Measurements from ENCODE around the gene APLN. TPM values are rescaled to one million over a fixed set of nuclear protein-coding genes. Genes with fewer than 3 reads are reported as not detected.

APLN gene, protein sequence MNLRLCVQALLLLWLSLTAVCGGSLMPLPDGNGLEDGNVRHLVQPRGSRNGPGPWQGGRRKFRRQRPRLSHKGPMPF
- 2.2 TPM for total RNA-seq

DNA sequence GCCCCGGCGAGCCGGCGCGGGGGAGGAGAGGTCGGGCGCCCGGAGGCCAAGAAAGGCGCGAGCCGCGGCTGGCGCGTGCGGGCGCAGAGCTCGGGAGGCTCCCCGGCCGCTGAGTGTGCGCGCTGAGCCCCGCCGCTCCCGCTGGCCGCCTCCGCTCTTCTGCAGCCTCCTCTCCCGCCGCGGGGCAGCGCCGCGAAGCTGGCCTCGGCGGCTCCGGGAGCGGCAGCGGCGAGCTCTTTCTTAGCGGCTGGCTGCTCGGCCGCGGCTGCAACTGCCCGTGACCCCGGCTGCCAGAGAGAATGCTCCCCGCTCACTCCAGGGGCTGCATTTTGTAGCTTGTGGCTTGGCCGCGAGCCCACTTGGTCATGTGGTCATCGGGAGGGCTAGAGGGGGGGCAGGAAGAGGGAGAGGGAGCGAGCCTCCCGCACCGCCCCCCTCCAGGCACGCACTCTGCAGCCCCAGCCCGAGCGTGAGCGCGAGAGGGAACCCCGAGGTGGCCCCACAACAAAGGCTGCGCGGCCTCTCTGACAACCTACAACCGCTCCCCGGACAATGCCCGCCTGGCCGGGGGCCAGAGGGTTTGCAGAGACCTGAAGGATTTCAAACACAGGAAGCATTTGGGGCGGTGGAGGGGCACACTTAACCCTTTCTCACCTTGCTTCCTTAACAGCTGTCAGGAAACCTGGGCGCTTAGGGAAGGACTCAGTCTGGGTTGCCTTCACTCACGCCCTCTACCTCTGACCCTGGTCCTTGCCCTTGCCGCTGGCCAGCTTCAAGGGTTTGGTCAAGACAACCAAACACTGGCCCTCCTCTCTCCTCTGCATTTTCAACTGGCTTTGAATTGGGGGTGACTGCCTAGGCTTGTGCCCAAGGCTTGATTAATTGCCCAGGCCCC, at the start of gene APLN:
TSS of gene APLN (minus strand) at position 305 of the 895 bp plus-strand sequence. CDS start 326 bp downstream, outside the sequence.
- Histone ChIP-seq H3K36me3 (no peaks in the 10 kb centered on the region), H3K9me3 (no peaks in the 10 kb centered on the region), H3K27ac (peak within 1 kb of the TSS; percentile 2 to 9), H3K4me3 (peak within 1 kb of the TSS; percentile 55 to 61), H3K4me1 (no peaks in the 10 kb centered on the region), H3K27me3 (no peaks in the 10 kb centered on the region)
- TF ChIP-seq, protein P1, sequence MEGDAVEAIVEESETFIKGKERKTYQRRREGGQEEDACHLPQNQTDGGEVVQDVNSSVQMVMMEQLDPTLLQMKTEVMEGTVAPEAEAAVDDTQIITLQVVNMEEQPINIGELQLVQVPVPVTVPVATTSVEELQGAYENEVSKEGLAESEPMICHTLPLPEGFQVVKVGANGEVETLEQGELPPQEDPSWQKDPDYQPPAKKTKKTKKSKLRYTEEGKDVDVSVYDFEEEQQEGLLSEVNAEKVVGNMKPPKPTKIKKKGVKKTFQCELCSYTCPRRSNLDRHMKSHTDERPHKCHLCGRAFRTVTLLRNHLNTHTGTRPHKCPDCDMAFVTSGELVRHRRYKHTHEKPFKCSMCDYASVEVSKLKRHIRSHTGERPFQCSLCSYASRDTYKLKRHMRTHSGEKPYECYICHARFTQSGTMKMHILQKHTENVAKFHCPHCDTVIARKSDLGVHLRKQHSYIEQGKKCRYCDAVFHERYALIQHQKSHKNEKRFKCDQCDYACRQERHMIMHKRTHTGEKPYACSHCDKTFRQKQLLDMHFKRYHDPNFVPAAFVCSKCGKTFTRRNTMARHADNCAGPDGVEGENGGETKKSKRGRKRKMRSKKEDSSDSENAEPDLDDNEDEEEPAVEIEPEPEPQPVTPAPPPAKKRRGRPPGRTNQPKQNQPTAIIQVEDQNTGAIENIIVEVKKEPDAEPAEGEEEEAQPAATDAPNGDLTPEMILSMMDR (IDR thresholded peaks at IDR 0.05), result no peak
- peak in 1 of 2 donors; percentile 64 for DNase-seq (ENCODE audit: low spot score in 2 of 2)
- intact Hi-C loops (cut with DNase I), result loop anchor here (5.0 kb wide), 1 partner anchor 72 kb away; no protein-coding TSS in a partner anchor

DNA sequence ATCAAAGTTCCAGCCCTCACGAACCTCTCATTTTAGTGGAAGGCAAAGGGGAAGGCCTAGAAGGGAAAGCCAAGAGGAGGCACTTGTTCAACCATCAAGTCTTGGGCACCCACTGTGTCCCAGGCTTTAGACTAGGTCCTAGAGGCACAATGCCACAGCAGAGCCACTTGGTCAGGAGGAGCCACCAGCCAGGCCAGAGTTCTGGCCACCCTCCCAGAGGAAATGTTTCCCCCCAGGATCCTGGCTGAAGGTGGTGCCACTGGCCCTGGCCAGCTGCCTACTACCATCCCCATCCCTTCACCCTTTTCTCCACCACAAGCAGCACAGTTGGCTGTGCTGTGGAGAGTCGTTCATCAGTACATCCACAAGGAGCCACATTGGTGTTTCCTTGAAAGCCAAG, 49.7 kb upstream of the APLN start:
- H3K36me3 ChIP-seq, result no peaks in the 10 kb centered on the region
- no peaks in the 10 kb centered on the region for H3K27me3 ChIP-seq
- H3K9me3 ChIP-seq, result no peaks in the 10 kb centered on the region
- DNase-seq (ENCODE audit: low spot score in 2 of 2), result peak in 1 of 2 donors; percentile 53
- H3K4me3 ChIP-seq, result no peak overlapping the region
- intact Hi-C loops (cut with DNase I), result no loop called here
- peaks cover 0 to 5% of the 10 kb centered on the region in 2 donors for H3K4me1 ChIP-seq
- TF ChIP-seq, protein P1 (IDR thresholded peaks at IDR 0.05), result no peak
- no peak overlapping the region for H3K27ac ChIP-seq

DNA sequence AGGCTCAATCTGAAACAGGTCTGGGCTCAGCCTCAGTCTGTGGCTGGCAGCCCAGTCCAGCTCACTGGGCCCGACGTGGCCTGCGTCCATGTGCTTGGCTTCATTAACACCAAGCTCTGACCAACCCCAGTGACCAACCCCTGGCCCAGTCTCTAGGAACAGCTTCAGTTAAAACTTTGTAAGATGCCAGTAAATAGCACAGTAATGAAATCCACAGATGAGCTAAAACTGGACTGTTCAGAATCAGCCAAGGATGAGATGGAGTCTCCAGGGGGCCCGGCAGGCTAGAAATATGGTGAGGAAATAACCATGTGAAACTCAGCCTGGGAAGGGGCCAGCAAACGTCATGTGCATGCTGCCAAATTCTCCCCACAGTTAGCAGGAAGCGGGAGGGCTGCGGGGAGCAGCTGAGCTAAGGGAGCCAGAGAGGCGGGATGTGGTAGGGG, 46.9 kb upstream of the APLN start:
- Histone ChIP-seq H3K27me3 (no peaks in the 10 kb centered on the region), H3K4me1 (peaks cover 0 to 5% of the 10 kb centered on the region in 2 donors), H3K4me3 (no peak overlapping the region), H3K36me3 (no peaks in the 10 kb centered on the region), H3K27ac (peak overlapping the region; percentile 63 to 75), H3K9me3 (no peaks in the 10 kb centered on the region)
- TF ChIP-seq, protein P1 (IDR thresholded peaks at IDR 0.05), result no peak
- intact Hi-C loops (cut with DNase I), result loop anchor here (2.0 kb wide), 1 partner anchor 21 kb away; no protein-coding TSS in a partner anchor
- peak; percentile 36 to 86 for DNase-seq (ENCODE audit: low spot score in 2 of 2)

DNA sequence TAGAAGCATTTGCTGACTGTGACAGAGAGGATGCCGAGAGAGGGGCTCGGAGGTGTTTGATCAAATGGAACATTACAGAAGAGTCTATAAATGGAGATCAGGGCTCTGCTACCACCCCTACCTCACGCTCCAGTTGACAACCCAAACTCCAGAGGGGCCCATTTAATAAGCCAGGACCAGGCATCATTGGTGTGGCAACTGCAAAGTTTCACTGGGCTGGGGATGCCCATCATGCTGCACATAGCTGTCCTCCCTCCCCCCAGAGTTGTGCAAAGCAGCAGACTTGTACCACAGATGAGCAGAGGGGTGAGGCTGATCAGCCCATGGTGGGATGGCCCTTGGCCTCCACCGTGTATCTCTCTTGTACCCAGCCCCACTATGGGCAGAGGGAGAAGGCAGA, 45.8 kb upstream of the APLN start:
- Histone ChIP-seq H3K4me3 (no peak overlapping the region), H3K27me3 (no peaks in the 10 kb centered on the region), H3K36me3 (no peaks in the 10 kb centered on the region), H3K27ac (peak overlapping the region; percentile 63 to 75), H3K4me1 (peaks cover 0 to 5% of the 10 kb centered on the region in 2 donors), H3K9me3 (no peaks in the 10 kb centered on the region)
- intact Hi-C loops (cut with DNase I), result loop anchor here (2.0 kb wide), 1 partner anchor 20 kb away; no protein-coding TSS in a partner anchor
- peak in 1 of 2 donors; percentile 41 for DNase-seq (ENCODE audit: low spot score in 2 of 2)
- TF ChIP-seq, protein P1 (IDR thresholded peaks at IDR 0.05), result no peak

DNA sequence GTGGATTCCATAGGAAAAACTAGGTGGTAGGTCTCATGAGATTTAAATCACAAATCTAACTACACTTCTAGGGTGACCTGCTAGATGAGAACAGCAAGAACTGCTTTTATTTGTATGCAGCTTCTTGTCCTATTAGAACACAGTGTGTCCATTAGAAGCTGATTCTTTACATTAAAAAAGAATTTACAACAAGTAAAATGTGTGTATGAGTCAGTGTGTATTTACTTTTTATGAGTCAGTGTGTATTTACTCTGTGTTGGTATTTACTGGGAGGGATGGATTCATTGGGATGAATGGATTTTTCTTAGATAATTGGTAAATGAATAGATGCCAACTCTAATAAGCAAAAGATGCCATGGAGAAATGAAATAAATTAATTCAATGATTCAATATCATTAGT, 43.4 kb upstream of the APLN start:
- Histone ChIP-seq H3K27me3 (no peaks in the 10 kb centered on the region), H3K4me1 (peaks cover 0 to 5% of the 10 kb centered on the region in 2 donors), H3K9me3 (no peaks in the 10 kb centered on the region), H3K27ac (no peak overlapping the region), H3K36me3 (no peaks in the 10 kb centered on the region), H3K4me3 (no peak overlapping the region)
- intact Hi-C loops (cut with DNase I), result no loop called here
- DNase-seq (ENCODE audit: low spot score in 2 of 2), result no peak
- TF ChIP-seq, protein P1 (IDR thresholded peaks at IDR 0.05), result no peak

Data from ascending aorta (tissue), 2 donors.